SK-N-SH (cell line): ENCODE results near the gene ACER3.

Experiments
- CHD2 ChIP-seq: fragments of 150-350 bp; IDR thresholded peaks from 2 replicates; pipeline ENCODE4 v1.6.1; 2018; ENCODE audit warnings: low read length; ENCODE audit not compliant: partially characterized antibody
- POLR2AphosphoS5 ChIP-seq: IDR thresholded peaks from 2 replicates; pipeline ENCODE4 v1.6.1; 2012; ENCODE audit warnings: low read depth, low read length
- RCOR1 ChIP-seq: fragments of 150-350 bp; IDR thresholded peaks from 2 replicates; pipeline ENCODE4 v1.6.1; 2017; ENCODE audit warnings: antibody characterized with exemption, low read length
- REST ChIP-seq: IDR thresholded peaks from 2 replicates; pipeline ENCODE4 v1.6.1; 2012; ENCODE audit warnings: mild to moderate bottlenecking, low read depth, low read length, moderate library complexity
- SMC3 ChIP-seq: IDR thresholded peaks from 2 replicates; pipeline ENCODE4 v1.6.1; 2012; ENCODE audit warnings: low read depth, low read length, improper control_type of control experiment
- TF ChIP-seq, protein P1 (sequence below): fragments of 200-600 bp; sonication (generic); IDR thresholded peaks from 2 replicates; pipeline ENCODE4 v1.6.1; 2017; ENCODE audit warnings: antibody characterized with exemption, mild to moderate bottlenecking, moderate library complexity

- TF ChIP-seq, protein P1, sequence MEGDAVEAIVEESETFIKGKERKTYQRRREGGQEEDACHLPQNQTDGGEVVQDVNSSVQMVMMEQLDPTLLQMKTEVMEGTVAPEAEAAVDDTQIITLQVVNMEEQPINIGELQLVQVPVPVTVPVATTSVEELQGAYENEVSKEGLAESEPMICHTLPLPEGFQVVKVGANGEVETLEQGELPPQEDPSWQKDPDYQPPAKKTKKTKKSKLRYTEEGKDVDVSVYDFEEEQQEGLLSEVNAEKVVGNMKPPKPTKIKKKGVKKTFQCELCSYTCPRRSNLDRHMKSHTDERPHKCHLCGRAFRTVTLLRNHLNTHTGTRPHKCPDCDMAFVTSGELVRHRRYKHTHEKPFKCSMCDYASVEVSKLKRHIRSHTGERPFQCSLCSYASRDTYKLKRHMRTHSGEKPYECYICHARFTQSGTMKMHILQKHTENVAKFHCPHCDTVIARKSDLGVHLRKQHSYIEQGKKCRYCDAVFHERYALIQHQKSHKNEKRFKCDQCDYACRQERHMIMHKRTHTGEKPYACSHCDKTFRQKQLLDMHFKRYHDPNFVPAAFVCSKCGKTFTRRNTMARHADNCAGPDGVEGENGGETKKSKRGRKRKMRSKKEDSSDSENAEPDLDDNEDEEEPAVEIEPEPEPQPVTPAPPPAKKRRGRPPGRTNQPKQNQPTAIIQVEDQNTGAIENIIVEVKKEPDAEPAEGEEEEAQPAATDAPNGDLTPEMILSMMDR: no peak
- no peak for TF ChIP-seq CHD2
- no peak for TF ChIP-seq REST
- no peak for TF ChIP-seq POLR2AphosphoS5
- TF ChIP-seq RCOR1: no peak
- TF ChIP-seq SMC3: no peak
These were observed 179.7 kb downstream of the ACER3 start for GRCh38 chr11:77040401-77040777.
